ENCODE measurements around the gene FAM229B.

The FAM229B gene

DNA sequence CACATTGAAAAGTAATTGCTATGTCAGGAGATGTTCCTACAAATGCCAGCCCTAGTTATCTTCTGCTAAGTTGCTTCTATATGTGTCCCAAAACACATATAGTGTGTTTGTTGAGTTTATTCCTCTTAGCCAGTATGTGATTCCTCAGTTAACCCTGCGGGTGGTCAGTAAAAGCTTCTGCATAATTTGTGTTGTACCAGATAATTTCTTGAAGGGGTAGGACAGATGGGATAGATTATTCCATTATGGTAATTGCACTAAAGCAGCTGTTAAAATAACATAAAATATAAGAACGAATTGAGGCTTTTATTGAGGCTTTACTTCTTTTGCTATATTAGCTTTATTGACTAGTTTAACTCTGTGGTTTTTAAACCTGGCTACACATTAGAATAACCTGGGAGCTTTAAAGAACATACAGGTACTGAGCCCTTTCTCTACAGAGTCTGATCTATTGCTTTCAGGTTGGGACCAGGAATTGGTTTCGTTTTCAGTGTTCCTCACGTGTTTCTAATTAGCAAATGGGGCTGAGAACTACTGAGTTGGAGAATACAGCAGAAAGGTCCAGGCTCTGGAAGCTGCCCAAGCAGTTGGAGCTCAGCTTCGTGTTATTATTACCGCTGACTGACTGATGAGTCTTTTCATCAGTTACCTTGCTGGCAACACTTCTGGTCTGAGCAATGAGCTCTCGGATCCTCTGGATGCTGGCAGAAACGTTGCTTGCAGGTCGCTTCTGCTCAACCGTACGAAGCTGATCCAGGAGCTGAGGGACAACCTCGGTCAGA is 56.9 kb downstream of the FAM229B start:
- DNase-seq, result no peak

DNA sequence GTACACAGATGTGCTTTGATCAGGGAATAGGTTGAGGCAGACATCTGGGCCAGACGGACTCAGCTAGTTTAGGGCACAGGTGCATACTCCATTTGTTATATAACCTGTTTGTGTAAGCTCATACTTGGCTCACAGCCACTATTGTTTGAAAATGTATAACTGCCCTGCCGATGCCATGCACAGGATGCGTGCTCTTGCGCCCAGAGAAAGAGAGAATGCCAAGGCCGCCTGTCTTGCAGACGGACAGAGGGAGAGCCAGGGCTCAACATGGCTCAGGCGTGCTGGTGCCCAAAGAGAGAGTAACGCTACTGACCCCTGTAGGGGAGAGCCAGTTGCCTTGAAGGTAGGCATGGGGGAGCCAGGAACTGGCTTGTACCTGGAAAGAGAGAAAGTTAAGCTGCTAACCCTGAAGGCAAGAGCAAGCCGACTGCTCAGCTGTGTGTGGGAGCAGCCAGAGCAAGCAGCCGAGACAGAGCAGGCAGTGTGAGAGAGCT is 57.7 kb downstream of the FAM229B start:
- DNase-seq, result no peak

DNA sequence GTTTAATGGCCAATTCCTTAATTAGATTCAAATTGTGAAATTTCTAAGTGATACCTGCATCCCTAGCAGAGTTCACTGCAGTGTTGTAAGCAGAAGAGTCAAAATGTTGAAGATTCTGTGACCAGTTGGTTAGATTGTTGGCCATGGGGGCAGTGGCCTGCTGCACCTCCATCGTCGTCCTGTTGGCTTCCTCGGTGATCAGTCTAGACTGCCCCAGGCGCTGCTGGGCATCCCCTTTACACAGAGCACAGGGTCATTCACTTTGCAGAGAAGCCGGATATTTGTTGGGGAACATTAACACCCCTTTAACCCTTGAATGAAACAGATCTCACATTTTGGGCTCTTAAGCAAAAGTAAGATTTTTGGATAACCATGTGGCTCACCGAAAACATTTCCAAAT is 60.7 kb downstream of the FAM229B start:
- no peak for DNase-seq

DNA sequence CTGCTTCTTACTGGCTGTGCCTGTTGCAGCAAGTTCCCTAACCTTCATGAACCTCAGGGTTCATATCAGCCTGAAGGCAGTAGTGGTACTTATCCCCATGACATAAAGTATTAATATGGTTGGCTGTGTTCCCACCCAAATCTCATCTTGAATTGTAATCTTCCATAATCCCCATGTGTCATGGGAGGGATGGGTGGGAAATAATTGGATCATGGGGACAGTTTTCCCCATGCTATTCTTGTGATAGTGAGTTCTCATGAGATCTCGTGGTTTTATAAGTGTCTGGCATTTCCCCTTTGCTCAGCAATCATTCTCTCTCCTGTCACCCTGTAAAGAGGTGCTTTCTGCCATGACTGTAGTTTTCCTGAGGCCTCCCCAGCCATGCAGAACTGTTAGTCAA is 61.8 kb downstream of the FAM229B start:
- DNase-seq, result peak in 1 of 2 experiments; percentile 4

DNA sequence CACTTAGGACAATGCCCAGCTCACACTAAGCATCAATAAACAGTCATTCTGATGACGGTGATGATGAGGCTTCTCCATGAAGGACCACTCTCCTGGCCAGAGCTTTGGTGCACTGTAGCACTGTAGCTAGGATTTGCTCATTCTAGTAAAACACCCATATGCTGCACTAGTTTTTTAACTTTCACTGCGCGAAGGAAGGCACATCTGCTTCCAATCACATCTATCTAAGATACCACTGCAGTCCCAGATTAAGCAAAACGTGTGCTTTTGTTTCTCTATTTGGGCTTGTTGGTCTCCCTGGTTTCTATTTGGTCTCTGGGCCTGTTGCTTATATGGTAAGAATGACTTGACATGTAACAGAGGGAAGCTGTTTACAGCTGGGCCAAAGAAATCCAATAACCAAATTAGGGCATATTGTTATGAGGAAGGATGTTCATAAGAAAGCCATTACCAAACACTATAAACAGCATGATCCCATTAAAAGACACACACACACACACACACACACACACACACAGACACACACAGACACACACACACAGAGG is 62.4 kb downstream of the FAM229B start:
- no peak for DNase-seq

DNA sequence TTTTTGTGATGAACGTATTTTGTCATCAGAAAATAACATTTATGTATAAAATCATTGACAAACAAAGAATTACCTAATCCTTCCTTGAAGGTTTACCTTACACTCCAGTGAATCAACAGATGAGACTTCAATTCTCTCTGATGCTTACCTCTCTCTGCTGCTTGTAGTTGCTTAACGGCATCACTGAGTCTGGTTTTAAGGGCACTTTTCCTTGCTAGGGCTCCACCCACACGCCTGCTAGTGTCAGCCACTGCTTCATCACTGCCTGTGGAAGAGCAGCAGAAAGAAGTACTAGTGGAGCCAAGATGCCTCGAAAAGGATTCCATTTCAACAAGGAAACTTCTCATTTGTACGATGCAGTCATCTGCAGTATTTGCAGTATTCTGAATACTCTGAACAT is 63.0 kb downstream of the FAM229B start:
- no peak for DNase-seq
